Measurements from ENCODE around the gene TANK.

DNA sequence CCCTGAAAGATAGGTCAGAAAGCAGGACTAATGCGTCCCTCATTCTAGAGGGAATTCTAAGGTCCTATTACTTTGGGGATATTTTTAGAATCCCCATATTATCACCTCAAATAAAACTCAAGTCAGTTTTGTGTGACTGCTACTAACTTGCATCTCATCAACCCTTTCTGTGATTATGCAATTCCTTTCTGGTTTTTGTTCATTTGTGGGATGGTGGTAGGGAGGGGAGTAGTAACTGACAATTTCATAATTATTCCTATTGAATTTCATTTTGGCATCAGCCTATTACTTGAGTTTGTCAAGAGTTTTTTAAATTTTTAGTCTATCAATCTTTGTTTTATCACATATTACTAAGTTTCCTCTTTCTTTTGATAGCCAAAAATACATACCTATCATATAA, 28.4 kb upstream of the TANK start:
- TF ChIP-seq SP4 (CRISPR knock-in tag; IDR thresholded peaks at IDR 0.05) (no peak), POLR2AphosphoS5 (IDR thresholded peaks at IDR 0.05; ENCODE audit: low read depth, low read length) (no peak), ZNF44 (CRISPR knock-in tag; IDR thresholded peaks at IDR 0.05) (no peak), ARNTL (CRISPR knock-in tag; IDR thresholded peaks at IDR 0.05) (no peak), CEBPG (CRISPR knock-in tag; IDR thresholded peaks at IDR 0.05) (no peak), RNF219 (CRISPR knock-in tag; IDR thresholded peaks at IDR 0.05) (no peak)
- TF ChIP-seq, protein P1, sequence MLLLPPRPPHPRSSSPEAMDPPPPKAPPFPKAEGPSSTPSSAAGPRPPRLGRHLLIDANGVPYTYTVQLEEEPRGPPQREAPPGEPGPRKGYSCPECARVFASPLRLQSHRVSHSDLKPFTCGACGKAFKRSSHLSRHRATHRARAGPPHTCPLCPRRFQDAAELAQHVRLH (CRISPR knock-in tag; IDR thresholded peaks at IDR 0.05; ENCODE audit: borderline replicate concordance, low read depth): no peak
- TF ChIP-seq, protein P2, sequence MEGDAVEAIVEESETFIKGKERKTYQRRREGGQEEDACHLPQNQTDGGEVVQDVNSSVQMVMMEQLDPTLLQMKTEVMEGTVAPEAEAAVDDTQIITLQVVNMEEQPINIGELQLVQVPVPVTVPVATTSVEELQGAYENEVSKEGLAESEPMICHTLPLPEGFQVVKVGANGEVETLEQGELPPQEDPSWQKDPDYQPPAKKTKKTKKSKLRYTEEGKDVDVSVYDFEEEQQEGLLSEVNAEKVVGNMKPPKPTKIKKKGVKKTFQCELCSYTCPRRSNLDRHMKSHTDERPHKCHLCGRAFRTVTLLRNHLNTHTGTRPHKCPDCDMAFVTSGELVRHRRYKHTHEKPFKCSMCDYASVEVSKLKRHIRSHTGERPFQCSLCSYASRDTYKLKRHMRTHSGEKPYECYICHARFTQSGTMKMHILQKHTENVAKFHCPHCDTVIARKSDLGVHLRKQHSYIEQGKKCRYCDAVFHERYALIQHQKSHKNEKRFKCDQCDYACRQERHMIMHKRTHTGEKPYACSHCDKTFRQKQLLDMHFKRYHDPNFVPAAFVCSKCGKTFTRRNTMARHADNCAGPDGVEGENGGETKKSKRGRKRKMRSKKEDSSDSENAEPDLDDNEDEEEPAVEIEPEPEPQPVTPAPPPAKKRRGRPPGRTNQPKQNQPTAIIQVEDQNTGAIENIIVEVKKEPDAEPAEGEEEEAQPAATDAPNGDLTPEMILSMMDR (CRISPR knock-in tag; IDR thresholded peaks at IDR 0.05): no peak

Data from HepG2 (cell line).